RWPE1 (cell line): ENCODE data around the gene IRF2BP1.

Source experiments
- CTCF ChIA-PET: fragments of 350-600 bp; sonication (Branson Sonifier 250); formaldehyde crosslinking; extraction: SDS; loops from one replicate; lab custom pipeline; 2021; lab: Yijun Ruan, JAX
- POLR2A ChIA-PET: fragments of 400-600 bp; formaldehyde crosslinking; extraction: SDS; loops from one replicate; lab custom pipeline; 2020; ENCODE audit warnings: antibody characterized with exemption; ENCODE audit not compliant: low non-redundant PET; lab: Yijun Ruan, JAX
- DNase-seq: peaks from one replicate; pipeline ENCODE4 v3.0.0; 2012; ENCODE audit warnings: low spot score
- H3K27ac ChIP-seq: fragments of 450-650 bp; 2 replicates; pipeline ENCODE4 v1.5.1; 2017
- TF ChIP-seq, protein P1 (sequence below): fragments of 450-650 bp; conservative IDR thresholded peaks from 2 replicates; pipeline ENCODE4 v1.5.1; 2017; ENCODE audit warnings: low read depth, mild to moderate bottlenecking

IRF2BP1 gene

GRCh38 chr19:45863840-45864628 is 21.9 kb downstream of the IRF2BP1 start, which contains the start of gene FOXA3:
Gene FOXA3, plus strand, starts transcription at chr19:45864326. Its CDS starts 131 bp downstream, at chr19:45864457.
- TF ChIP-seq, protein P1, sequence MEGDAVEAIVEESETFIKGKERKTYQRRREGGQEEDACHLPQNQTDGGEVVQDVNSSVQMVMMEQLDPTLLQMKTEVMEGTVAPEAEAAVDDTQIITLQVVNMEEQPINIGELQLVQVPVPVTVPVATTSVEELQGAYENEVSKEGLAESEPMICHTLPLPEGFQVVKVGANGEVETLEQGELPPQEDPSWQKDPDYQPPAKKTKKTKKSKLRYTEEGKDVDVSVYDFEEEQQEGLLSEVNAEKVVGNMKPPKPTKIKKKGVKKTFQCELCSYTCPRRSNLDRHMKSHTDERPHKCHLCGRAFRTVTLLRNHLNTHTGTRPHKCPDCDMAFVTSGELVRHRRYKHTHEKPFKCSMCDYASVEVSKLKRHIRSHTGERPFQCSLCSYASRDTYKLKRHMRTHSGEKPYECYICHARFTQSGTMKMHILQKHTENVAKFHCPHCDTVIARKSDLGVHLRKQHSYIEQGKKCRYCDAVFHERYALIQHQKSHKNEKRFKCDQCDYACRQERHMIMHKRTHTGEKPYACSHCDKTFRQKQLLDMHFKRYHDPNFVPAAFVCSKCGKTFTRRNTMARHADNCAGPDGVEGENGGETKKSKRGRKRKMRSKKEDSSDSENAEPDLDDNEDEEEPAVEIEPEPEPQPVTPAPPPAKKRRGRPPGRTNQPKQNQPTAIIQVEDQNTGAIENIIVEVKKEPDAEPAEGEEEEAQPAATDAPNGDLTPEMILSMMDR, result peak; percentile 60
- peak within 1 kb of the TSS; percentile 86 for H3K27ac ChIP-seq
- no peak for DNase-seq
- ChIA-PET POLR2A (no interaction called here), CTCF (interaction anchor here (0.6 to 1.7 kb wide), 6 partner anchors 17 to 186 kb away, joined by 3 to 8 read pairs (median 4); no protein-coding TSS in a partner anchor)

DNA sequence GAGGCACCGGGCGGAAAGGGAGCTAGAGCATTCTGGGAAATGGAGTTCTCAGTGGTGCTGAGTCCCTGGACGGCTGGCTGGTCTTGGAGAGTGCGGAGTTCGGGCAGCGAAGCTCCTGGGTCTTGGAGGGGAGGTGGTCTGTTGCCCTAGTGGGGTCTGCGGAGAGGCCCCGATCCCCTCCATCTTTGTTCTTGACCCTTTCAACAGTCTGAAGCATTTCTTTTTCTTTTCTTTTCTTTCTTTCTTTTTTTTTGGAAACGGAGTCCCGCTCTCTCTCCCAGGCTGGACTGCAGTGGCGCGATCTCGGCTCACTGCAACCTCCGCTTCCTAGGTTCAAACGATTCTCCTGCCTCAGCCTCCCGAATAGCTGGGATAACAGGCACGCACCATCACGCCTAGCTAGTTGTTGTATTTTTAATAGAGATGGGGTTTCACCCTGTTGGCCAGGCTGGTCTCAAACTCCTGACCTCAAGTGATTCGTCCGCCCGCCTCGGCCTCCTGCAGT is 22.6 kb downstream of the IRF2BP1 start:
- TF ChIP-seq, protein P1, result no peak
- peak overlapping the region; percentile 86 for H3K27ac ChIP-seq
- ChIA-PET POLR2A (no interaction called here), CTCF (interaction anchor here (0.6 to 1.7 kb wide), 3 partner anchors 17 to 186 kb away, joined by 3 to 7 read pairs (median 4); no protein-coding TSS in a partner anchor)
- no peak for DNase-seq

- peak; percentile 99 for DNase-seq
- H3K27ac ChIP-seq, result peak within 1 kb of the TSS; percentile 86
- ChIA-PET CTCF (interaction anchor here (0.6 to 1.7 kb wide), 3 partner anchors 18 to 185 kb away, joined by 3 to 7 read pairs (median 4); no protein-coding TSS in a partner anchor), POLR2A (no interaction called here)
- TF ChIP-seq, protein P1, result no peak
These were observed 23.2 kb downstream of the IRF2BP1 start, which contains the start of gene SYMPK for GRCh38 chr19:45862564-45863334. Gene SYMPK, minus strand, starts transcription at chr19:45863147. Its CDS starts 8,652 bp downstream, at chr19:45854495.

GRCh38 chr19:45862271-45862563 is 23.7 kb downstream of the IRF2BP1 start:
- TF ChIP-seq, protein P1, result no peak
- ChIA-PET POLR2A (no interaction called here), CTCF (interaction anchor here (0.6 kb wide), 1 partner anchor 667 kb away, joined by 4 read pairs; no protein-coding TSS in a partner anchor)
- peak; percentile 29 for DNase-seq
- H3K27ac ChIP-seq, result peak overlapping the region; percentile 86

- ChIA-PET CTCF (interaction anchor here (0.6 to 0.9 kb wide), 4 partner anchors 61 to 1057 kb away, joined by 3 read pairs; no protein-coding TSS in a partner anchor), POLR2A (no interaction called here)
- peak overlapping the region; percentile 39 for H3K27ac ChIP-seq
- DNase-seq, result no peak
- TF ChIP-seq, protein P1, result no peak
These were observed 25.3 kb downstream of the IRF2BP1 start for GRCh38 chr19:45860359-45861259.
